HepG2 (cell line): ENCODE measurements around the gene GPR39. TPM values are rescaled to one million over a fixed set of nuclear protein-coding genes. Genes with fewer than 3 reads are reported as not detected.

Experiments used
- ATAC-seq: fragments of 200-7000 bp; cut with Tn5 transposase; 3 replicates; pipeline ENCODE4 v1.9.1; 2020; ENCODE audit warnings: mild to moderate bottlenecking, moderate library complexity
- BruUV-seq: library from RNA; stranded (reverse); fragments of 400-500 nt; replicated peaks from 2 replicates; lab custom pipeline; 2021; lab: Mats Ljungman, UMichigan
- CTCF ChIA-PET: fragments of 300-600 bp; formaldehyde crosslinking; extraction: SDS; loops from one replicate; lab custom pipeline; 2021; ENCODE audit warnings: low total read pairs, inconsistent platforms, low intra/inter-chr PET ratio; lab: Yijun Ruan, JAX
- POLR2A ChIA-PET: fragments of 350-600 bp; sonication (Branson Sonifier 250); formaldehyde crosslinking; loops from one replicate; lab custom pipeline; 2020; ENCODE audit warnings: antibody characterized with exemption, inconsistent platforms; lab: Yijun Ruan, JAX
- DNase-seq: peaks from one replicate; pipeline ENCODE4 v3.0.0-alpha.2; 2015; ENCODE audit warnings: low spot score
- FAIRE-seq: peaks from 3 replicates; lab custom pipeline; 2011; peaks lifted over from hg19 to GRCh38; lab: Jason Lieb, UNC
- H2AFZ ChIP-seq: one replicate; pipeline ENCODE4 v1.6.1; 2011; ENCODE audit warnings: low read length, inconsistent platforms
- H3K27ac ChIP-seq: fragments of 300-600 bp; 3 replicates; pipeline ENCODE4 v1.8.0; 2011; ENCODE audit warnings: mixed run types, mild to moderate bottlenecking, mixed read lengths, low read length, inconsistent platforms; ENCODE audit not compliant: insufficient read depth; ENCODE audit errors: extremely low read length
- H3K27me3 ChIP-seq, 2 experiments: fragments of 200-600 bp in 1 of 2; 2 replicates in 1 of 2; 3 replicates in 1 of 2; pipeline versions ENCODE4 v1.6.0 to v1.8.0; 2011; ENCODE audit warnings: low read length in 2 of 2, mild to moderate bottlenecking in 2 of 2, moderate library complexity in 2 of 2, inconsistent platforms in 1 of 2; ENCODE audit not compliant: insufficient read depth in 2 of 2, control insufficient read depth in 1 of 2
- H3K36me3 ChIP-seq, 2 experiments: fragments of 200-600 bp in 1 of 2; replicated peaks in 1 of 2; 2 replicates in 1 of 2; 3 replicates in 1 of 2; pipeline versions ENCODE4 v1.5.1 to v1.8.0; 2011; ENCODE audit warnings: low read length in 2 of 2, inconsistent platforms in 1 of 2; ENCODE audit not compliant: insufficient read depth in 2 of 2, control insufficient read depth in 1 of 2
- H3K4me1 ChIP-seq: 2 replicates; pipeline ENCODE4 v1.5.1; 2012; ENCODE audit warnings: low read length, inconsistent platforms; ENCODE audit not compliant: insufficient read depth
- H3K4me2 ChIP-seq: 2 replicates; pipeline ENCODE4 v1.6.0; 2011; ENCODE audit warnings: low read depth, low read length, inconsistent platforms
- H3K4me3 ChIP-seq, 3 experiments: fragments of 200-600 bp in 1 of 3; sonication (generic), shearing (Covaris generic) in 1 of 3; replicated peaks in 1 of 3; 2 replicates each; pipeline ENCODE4 v1.5.1; 2011 to 2016; ENCODE audit warnings: low read length in 3 of 3, inconsistent platforms in 2 of 3, low read depth in 2 of 3, mild to moderate bottlenecking in 2 of 3, control low read depth in 1 of 3, mixed read lengths in 1 of 3; ENCODE audit not compliant: insufficient read depth in 1 of 3
- H3K79me2 ChIP-seq: one replicate; pipeline ENCODE4 v1.6.1; 2011; ENCODE audit warnings: low read length, inconsistent platforms; ENCODE audit not compliant: insufficient read depth
- H3K9ac ChIP-seq: 2 replicates; pipeline ENCODE4 v1.6.0; 2011; ENCODE audit warnings: mild to moderate bottlenecking, low read depth, low read length, inconsistent platforms; ENCODE audit not compliant: insufficient read depth
- H3K9me3 ChIP-seq: 2 replicates; pipeline ENCODE4 v1.5.1; 2012; ENCODE audit warnings: mild to moderate bottlenecking, low read length
- H4K20me1 ChIP-seq: 2 replicates; pipeline ENCODE4 v1.6.0; 2011; ENCODE audit warnings: inconsistent platforms, mild to moderate bottlenecking, low read length, moderate library complexity; ENCODE audit not compliant: insufficient read depth
- CBX5 ChIP-seq: sonication (generic); formaldehyde crosslinking; IDR thresholded peaks from 2 replicates; pipeline ENCODE4 v1.4.0; 2020; ENCODE audit warnings: missing genetic modification reagents, borderline replicate concordance
- FOXK1 ChIP-seq: sonication (generic); formaldehyde crosslinking; IDR thresholded peaks from 2 replicates; pipeline ENCODE4 v1.4.0; 2020; ENCODE audit warnings: low read depth, missing genetic modification reagents, borderline replicate concordance
- SMAD1 ChIP-seq: sonication (generic); formaldehyde crosslinking; IDR thresholded peaks from 2 replicates; pipeline ENCODE4 v1.4.0; 2020; ENCODE audit warnings: missing genetic modification reagents, low read depth, mild to moderate bottlenecking, borderline replicate concordance
- ZBTB8A ChIP-seq: sonication (generic); formaldehyde crosslinking; IDR thresholded peaks from 2 replicates; pipeline ENCODE4 v1.4.0; 2020; ENCODE audit warnings: mild to moderate bottlenecking, low read depth, missing genetic modification reagents, borderline replicate concordance
- ZNF3 ChIP-seq: IDR thresholded peaks from 2 replicates; pipeline ENCODE4 v1.7.0; 2017; ENCODE audit warnings: inconsistent platforms
- ZNF879 ChIP-seq: sonication (generic); formaldehyde crosslinking; IDR thresholded peaks from 2 replicates; pipeline ENCODE4 v1.8.1; 2023; ENCODE audit warnings: missing genetic modification reagents
- WGBS: methylation state at CpG from one replicate; pipeline ENCODE4 v1.1.6; 2017; ENCODE audit warnings: low lambda C conversion rate; 5-methylcytosine and 5-hydroxymethylcytosine counted together
- in situ Hi-C: cut with HindIII; loops from 2 replicates; pipeline ENCODE4 v1.10.0; 2017; ENCODE audit warnings: low pct_unique_long_range_greater_than_20kb; ENCODE audit not compliant: extremely low pct_ligation_motif_present
- intact Hi-C: fragments of 100-400 bp; cut with micrococcal nuclease; formaldehyde crosslinking; loops from one replicate; pipeline ENCODE4 v1.10.0; 2022; ENCODE audit not compliant: unreplicated experiment
- polyA plus RNA-seq, 8 experiments: library from polyadenylated mRNA; depleted of rRNA in 3 of 8; stranded (reverse) in 7 of 8; unstranded in 1 of 8; fragments of >200 nt; fragmentation: Illumina TruSeq in 4 of 8; extraction: Trizol in 4 of 8; gene quantifications; 2 replicates each; pipeline versions ENCODE4 v1.2.1 to v1.2.3, GENCODE V29; 2011 to 2016; ENCODE audit warnings: low read depth in 4 of 8, missing spikeins in 1 of 8, mixed read lengths in 1 of 8; ENCODE audit not compliant: insufficient read depth in 1 of 8
- total RNA-seq, 5 experiments: library from RNA; depleted of rRNA; stranded (reverse); fragments of >200 nt; fragmentation: Illumina TruSeq; extraction: Trizol; gene quantifications; 2 replicates each; pipeline ENCODE4 v1.2.3, GENCODE V29; 2016; ENCODE audit warnings: low read depth in 1 of 5
- TF ChIP-seq, protein P1 (sequence below): sonication (generic); formaldehyde crosslinking; IDR thresholded peaks from 2 replicates; pipeline ENCODE4 v1.4.0; 2020; ENCODE audit warnings: missing genetic modification reagents
- TF ChIP-seq, protein P2 (sequence below): sonication (generic); formaldehyde crosslinking; IDR thresholded peaks from 2 replicates; pipeline ENCODE4 v1.8.1; 2023; ENCODE audit warnings: missing genetic modification reagents, inconsistent platforms, borderline replicate concordance

The GPR39 gene
- total and polyA plus RNA-seq, 2 of the 13 experiments (the other 11 are each of a cell fraction or from before 2014, with no cell fraction given): 0.16 to 0.62 TPM

DNA sequence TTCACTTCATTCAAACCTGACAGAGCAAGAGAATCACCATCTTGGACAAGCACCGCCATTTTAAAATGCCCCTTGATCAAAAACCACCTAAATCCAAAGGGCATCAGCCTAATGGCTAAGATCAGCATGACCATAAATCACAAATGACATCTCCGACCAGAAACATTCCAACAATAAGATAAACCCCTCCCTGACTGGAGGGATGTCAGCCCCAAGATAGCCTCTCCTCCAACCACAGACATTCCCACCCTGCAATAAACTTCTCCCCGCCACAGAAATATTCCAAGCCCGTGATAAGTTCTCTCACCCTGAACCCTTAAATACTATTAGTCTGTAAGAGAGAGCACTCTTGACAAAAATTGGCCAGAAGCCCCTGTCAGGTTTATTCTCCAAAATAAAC is 275.0 kb downstream of the GPR39 start:
- TF ChIP-seq SMAD1 (CRISPR knock-in tag) (no peak), ZNF879 (CRISPR knock-in tag) (no peak), ZBTB8A (CRISPR knock-in tag) (no peak), CBX5 (no peak), FOXK1 (CRISPR knock-in tag) (no peak), ZNF3 (CRISPR knock-in tag) (no peak)
- TF ChIP-seq, protein P1, sequence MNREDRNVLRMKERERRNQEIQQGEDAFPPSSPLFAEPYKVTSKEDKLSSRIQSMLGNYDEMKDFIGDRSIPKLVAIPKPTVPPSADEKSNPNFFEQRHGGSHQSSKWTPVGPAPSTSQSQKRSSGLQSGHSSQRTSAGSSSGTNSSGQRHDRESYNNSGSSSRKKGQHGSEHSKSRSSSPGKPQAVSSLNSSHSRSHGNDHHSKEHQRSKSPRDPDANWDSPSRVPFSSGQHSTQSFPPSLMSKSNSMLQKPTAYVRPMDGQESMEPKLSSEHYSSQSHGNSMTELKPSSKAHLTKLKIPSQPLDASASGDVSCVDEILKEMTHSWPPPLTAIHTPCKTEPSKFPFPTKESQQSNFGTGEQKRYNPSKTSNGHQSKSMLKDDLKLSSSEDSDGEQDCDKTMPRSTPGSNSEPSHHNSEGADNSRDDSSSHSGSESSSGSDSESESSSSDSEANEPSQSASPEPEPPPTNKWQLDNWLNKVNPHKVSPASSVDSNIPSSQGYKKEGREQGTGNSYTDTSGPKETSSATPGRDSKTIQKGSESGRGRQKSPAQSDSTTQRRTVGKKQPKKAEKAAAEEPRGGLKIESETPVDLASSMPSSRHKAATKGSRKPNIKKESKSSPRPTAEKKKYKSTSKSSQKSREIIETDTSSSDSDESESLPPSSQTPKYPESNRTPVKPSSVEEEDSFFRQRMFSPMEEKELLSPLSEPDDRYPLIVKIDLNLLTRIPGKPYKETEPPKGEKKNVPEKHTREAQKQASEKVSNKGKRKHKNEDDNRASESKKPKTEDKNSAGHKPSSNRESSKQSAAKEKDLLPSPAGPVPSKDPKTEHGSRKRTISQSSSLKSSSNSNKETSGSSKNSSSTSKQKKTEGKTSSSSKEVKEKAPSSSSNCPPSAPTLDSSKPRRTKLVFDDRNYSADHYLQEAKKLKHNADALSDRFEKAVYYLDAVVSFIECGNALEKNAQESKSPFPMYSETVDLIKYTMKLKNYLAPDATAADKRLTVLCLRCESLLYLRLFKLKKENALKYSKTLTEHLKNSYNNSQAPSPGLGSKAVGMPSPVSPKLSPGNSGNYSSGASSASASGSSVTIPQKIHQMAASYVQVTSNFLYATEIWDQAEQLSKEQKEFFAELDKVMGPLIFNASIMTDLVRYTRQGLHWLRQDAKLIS (CRISPR knock-in tag): no peak
- TF ChIP-seq, protein P2, sequence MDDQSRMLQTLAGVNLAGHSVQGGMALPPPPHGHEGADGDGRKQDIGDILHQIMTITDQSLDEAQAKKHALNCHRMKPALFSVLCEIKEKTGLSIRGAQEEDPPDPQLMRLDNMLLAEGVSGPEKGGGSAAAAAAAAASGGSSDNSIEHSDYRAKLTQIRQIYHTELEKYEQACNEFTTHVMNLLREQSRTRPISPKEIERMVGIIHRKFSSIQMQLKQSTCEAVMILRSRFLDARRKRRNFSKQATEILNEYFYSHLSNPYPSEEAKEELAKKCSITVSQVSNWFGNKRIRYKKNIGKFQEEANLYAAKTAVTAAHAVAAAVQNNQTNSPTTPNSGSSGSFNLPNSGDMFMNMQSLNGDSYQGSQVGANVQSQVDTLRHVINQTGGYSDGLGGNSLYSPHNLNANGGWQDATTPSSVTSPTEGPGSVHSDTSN (CRISPR knock-in tag): no peak
- H3K36me3 ChIP-seq: no peaks in the 10 kb centered on the region
- no peak overlapping the region for H3K4me3 ChIP-seq
- no peaks in the 10 kb centered on the region for H3K79me2 ChIP-seq
- H2AFZ ChIP-seq: no peak overlapping the region
- 38% methylated on average over 4 of the region's 4 CpGs for WGBS
- no peak for FAIRE-seq
- H3K4me1 ChIP-seq: no peaks in the 10 kb centered on the region
- BruUV-seq: no TSS peak
- CTCF ChIA-PET: no interaction called here
- intact Hi-C loops (no loop called here), in situ Hi-C loops (no loop called here)
- no peaks in the 10 kb centered on the region for H3K9me3 ChIP-seq
- no peaks in the 10 kb centered on the region for H4K20me1 ChIP-seq
- no peak overlapping the region for H3K27ac ChIP-seq
- no peak for ATAC-seq
- H3K9ac ChIP-seq: no peak overlapping the region
- no peaks in the 10 kb centered on the region for H3K27me3 ChIP-seq
- DNase-seq: no peak
- POLR2A ChIA-PET: no interaction called here
- no peak overlapping the region for H3K4me2 ChIP-seq
